T-helper 9 cell (primary cell): ENCODE results near the gene SOWAHC.
"Not testable (repeated sequence)": the region's sequence is repeated elsewhere in the genome, so short reads cannot be mapped to it uniquely, and the experiment has no call there.

Source experiments
- DNase-seq: peaks from one replicate; pipeline ENCODE4 v3.0.0-alpha.2; 2020
- total RNA-seq, 2 donors: gene quantifications; one replicate each; lab custom pipeline; 2026; lab: John Stamatoyannopoulos, UW

SOWAHC gene
- 2.7 to 3.0 reads per million in 2 donors for total RNA-seq

GRCh38 chr2:109613922-109614714 is at the start of gene SOWAHC, which contains the start of gene SEPTIN10:
TSS of gene SOWAHC (plus strand) at chr2:109614364. CDS start at chr2:109614490, 126 bp downstream.
TSS of gene SEPTIN10 (minus strand) at chr2:109613966. CDS start at chr2:109613827, 139 bp downstream.
- DNase-seq, result peak; percentile 61

- no peak for DNase-seq
Measured at GRCh38 chr2:109575373-109575772, 38.8 kb upstream of the SOWAHC start.

DNA sequence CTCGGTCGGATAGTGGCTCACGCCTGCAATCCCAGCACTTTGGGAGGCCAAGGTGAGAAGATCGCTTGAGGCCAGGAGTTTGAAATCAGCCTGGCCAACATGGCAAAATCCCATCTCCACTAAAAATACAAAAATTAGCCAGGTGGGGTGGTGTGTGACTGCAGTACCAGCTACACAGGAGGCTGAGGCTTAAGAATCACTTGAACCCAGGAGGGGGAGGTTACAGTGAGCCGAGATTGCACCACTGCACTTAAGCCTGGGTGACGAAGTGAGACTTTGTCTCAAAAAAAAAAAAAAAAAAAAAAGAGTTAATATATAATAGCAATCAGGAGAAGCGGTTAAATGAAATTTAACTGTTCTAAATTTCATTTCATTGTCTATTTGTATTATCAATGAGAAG is 36.5 kb upstream of the SOWAHC start:
- not testable (repeated sequence) for DNase-seq

GRCh38 chr2:109582928-109583895 is 31.0 kb upstream of the SOWAHC start:
- no peak for DNase-seq

- DNase-seq, result no peak
Measured at GRCh38 chr2:109586687-109587086, 27.5 kb upstream of the SOWAHC start.

- DNase-seq, result no peak
Measured at GRCh38 chr2:109591206-109591605, 23.0 kb upstream of the SOWAHC start.

DNA sequence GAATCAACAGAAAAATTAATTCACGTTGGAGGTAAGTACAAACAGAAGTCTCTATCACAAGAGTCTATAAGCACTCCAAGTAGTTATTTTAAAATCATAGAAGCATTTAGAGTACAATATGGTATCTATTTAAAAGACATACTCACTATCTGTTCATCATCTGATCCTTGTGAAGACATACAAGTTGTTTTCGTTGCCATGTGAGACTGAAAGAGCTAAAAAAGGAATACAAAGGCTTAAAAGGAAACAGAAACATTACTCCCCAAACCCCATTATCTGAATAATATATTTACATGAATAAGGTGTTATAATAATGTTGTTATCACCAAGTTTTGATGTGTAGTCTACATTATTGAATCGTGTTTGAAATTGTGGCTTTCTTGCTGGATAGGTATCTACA is 21.3 kb upstream of the SOWAHC start:
- no peak for DNase-seq

- DNase-seq, result no peak
Measured at GRCh38 chr2:109594246-109594885, 19.8 kb upstream of the SOWAHC start.

- no peak for DNase-seq
Measured at GRCh38 chr2:109595644-109596043, 18.5 kb upstream of the SOWAHC start.

GRCh38 chr2:109597283-109597682 is 16.9 kb upstream of the SOWAHC start:
- DNase-seq, result no peak

- no peak for DNase-seq
Measured at GRCh38 chr2:109601783-109602182, 12.4 kb upstream of the SOWAHC start.

DNA sequence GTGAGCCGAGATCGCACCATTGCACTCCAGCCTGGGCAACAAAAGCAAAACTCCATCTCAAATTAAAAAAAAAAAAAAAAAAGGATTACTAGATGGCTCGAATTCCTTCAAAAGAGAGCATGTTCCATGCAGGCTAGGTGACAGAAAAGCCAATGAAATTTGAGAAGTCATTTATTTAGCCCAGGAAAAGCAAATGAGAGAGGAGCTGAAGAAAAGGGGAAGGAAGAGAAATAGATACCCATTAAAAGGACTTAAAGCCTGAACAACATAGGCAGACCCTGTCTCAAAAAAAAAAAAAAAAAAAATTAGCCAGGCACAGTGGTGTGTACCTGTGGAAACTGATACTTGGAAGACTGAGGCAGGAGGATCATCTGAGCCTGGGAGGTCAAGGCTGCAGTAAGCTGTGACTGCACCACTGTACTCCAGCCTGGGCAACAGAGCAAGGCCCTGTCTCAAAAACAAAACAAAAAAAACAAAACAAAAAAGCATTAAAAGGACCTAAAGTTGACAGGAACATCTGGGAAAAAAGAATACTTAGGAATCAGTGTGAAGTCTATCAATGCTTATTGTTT is 11.5 kb upstream of the SOWAHC start:
- no peak for DNase-seq

DNA sequence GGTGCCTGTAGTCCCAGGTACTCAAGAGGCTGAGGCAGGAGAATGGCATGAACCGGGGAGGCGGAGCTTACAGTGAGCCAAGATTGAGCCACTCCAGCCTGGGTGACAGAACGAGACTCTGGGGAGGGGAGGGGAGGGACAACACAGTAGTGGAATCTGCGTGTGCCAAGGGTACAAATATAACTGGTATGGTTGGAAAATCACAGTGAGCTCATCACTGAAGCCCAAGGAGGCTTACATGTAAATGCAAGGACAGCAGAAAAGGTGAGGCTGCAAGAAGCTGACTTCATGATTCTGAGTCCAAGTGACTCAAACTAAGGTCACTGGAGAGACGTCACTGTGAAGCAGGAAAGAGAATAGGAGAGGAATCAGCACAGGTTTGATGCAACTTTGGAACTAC is 9.6 kb upstream of the SOWAHC start:
- DNase-seq, result no peak

- no peak for DNase-seq
Measured at GRCh38 chr2:109607766-109608165, 6.4 kb upstream of the SOWAHC start.

- DNase-seq, result no peak
Measured at GRCh38 chr2:109609352-109610024, 4.7 kb upstream of the SOWAHC start.

DNA sequence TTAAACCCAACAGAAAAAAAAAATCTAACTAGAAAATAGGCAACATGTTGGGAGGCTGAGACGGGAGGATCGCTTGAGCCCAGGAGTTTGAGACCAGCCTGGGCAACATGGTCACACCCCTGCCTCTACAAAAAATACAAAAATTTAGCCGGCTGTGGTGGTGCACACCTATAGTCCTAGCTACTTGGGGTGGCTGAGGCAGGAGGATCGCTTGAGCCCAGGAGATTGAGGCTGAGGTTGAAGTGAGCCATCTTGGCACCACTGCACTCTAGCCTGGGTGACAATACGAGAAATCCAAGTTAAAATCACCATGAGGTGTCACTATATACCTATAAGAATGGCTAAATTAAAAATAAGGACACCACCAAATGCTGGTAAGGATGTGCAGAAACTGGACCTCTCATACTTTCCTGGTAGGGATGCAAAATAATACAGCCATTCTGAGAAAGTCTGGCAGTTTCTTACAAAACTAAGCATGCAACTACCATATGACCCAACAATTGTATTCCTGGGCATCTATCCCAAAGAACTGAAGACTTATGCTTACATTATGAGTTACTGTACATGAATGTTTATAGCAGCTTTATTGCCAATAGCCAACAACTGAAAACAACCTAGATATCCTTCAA is 2.6 kb upstream of the SOWAHC start:
- no peak for DNase-seq

- DNase-seq, result peak; percentile 1
Measured at GRCh38 chr2:109613081-109613921, 863 bp upstream of the SOWAHC start.

GRCh38 chr2:109614715-109615636 is 812 bp downstream of the SOWAHC start:
- DNase-seq, result no peak

GRCh38 chr2:109615637-109616144 is 1.5 kb downstream of the SOWAHC start:
- DNase-seq, result no peak
